GM21526 (cell line): ENCODE measurements around the gene RNU6-7.
A peak's percentile ranks its signal among the peaks of the same experiment; 100 is the strongest.

ENCODE experiments used
- ATAC-seq: cut with Tn5 transposase; IDR thresholded peaks from one replicate; pipeline ENCODE4 v1.9.1; 2021; ENCODE audit warnings: moderate library complexity; ENCODE audit not compliant: unreplicated experiment, low FRiP score

The RNU6-7 gene

GRCh38 chr14:32201816-32202490 lies at the start of gene RNU6-7:
RNU6-7 (plus strand) TSS chr14:32202045.
- no peak for ATAC-seq

DNA sequence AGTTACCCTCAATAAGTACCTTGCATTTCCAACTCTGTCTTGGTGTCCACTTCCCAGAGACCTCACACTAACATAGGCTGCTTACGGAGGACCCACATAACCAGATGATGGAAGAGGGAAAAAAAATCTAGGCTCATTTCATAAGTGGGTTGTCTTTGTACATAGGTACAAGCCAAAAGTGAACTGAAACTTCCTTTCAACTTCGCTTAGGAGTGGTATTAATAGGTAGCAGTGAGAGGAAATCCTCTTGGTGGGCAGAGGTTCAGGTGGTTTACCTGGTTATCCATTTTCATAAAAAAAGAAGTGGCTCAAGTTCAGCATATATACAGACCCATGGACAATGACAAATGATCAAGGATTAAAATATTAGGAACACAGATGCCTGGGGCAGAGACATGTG lies 35.8 kb upstream of the RNU6-7 start:
- no peak for ATAC-seq

GRCh38 chr14:32166924-32167323 lies 34.9 kb upstream of the RNU6-7 start:
- no peak for ATAC-seq

DNA sequence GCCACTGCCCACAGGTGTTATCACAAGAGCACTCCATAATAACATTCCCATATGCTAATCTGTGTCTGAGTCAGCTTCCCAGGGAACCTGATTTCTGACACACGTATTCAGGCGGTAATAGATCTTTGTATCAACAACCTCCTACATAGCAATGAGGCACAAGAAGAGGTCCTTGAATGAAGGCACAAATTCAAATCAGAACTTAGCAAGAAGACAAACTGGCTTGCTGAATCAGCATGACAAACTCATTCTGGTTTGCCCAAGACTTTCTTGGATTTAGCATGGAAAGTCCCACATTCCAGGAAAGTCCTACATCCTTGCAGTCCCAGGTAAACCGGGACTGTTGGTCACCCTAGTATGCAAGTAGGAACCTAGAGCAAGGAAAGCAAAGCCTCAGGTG lies 33.9 kb upstream of the RNU6-7 start:
- no peak for ATAC-seq

DNA sequence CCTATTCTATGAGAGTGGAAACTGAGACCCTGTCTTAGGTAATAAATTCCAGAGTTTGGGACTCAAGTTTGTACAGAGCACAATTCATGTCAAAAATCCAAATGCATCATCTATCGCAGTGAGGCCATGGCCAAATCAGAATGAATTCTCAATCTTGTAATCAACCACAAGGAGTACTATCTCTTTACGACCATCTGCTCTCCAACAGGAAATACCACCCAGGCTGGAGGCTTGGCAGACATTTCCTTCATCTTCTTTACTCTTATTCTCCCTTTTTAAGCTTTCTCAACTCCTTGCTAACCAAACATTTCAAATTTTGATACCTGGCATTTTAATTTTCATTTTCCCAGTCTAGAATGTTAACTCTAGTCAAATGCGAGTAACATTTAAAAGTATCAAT lies 32.7 kb upstream of the RNU6-7 start:
- no peak for ATAC-seq

DNA sequence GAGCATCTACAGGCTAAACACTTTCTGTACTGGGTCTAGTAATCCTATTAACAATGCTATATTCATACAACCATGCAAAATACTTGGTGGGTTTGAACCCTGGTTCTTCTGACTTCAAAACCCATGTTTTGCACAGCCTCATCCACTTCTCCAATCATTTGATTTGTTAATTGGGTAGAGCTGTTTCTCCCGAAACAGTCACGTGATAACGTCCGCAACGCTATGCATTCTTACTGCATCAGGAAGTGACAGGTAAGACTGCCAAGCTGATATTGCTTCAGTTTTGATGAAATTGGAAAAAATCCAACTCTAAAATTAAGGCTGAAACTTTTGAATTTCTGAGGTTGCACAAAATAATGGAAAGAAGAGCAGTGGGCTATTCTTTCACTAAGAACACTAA lies 30.4 kb upstream of the RNU6-7 start:
- no peak for ATAC-seq

DNA sequence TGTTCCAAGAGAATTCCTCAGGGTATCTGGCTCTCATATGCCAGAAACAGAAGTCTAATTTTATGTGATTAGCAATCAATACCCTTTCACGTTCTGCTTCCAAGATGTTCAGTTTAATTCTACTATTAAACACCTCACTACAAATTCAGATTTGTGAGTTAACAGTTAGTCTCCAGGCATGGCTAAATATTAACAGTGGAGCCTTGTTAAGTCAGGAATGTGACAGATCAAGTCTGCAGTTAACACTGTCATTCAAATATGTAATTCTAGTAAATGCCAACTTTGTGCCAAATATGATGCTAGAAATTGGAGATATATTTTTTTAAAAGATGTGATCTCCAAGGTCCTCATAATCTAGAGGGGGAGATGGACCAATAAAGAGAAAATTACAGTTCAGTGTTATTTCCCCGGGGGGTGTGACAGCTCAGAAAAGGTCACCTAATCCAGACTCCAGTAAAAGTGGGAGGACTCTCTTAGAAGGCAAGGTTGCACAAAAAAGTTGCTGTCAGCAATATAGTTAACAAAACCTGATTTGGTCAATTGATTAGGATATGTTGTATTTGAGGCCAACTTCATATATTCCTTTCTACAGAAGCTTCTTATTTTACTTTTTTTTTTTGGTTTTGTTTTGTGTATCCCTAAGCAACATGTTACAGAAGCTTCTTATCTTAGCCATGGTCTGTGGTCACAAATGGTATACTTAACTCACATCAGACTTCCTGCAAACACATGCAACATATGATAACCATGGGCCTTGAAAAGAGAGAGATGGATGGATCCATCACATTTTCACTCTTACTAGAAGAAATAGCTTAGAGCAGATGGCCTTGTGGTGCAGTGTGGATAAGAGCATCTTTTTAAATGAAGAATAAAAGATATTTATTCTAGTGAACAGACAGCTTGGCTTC lies 18.4 kb upstream of the RNU6-7 start:
- ATAC-seq = no peak

- ATAC-seq = no peak
Measured at GRCh38 chr14:32185097-32185496, 16.7 kb upstream of the RNU6-7 start.

GRCh38 chr14:32186248-32186647 lies 15.6 kb upstream of the RNU6-7 start:
- peak; percentile 84 for ATAC-seq

- ATAC-seq = no peak
Measured at GRCh38 chr14:32189811-32190210, 12.0 kb upstream of the RNU6-7 start.

- ATAC-seq = no peak
Measured at GRCh38 chr14:32190673-32191072, 11.2 kb upstream of the RNU6-7 start.

DNA sequence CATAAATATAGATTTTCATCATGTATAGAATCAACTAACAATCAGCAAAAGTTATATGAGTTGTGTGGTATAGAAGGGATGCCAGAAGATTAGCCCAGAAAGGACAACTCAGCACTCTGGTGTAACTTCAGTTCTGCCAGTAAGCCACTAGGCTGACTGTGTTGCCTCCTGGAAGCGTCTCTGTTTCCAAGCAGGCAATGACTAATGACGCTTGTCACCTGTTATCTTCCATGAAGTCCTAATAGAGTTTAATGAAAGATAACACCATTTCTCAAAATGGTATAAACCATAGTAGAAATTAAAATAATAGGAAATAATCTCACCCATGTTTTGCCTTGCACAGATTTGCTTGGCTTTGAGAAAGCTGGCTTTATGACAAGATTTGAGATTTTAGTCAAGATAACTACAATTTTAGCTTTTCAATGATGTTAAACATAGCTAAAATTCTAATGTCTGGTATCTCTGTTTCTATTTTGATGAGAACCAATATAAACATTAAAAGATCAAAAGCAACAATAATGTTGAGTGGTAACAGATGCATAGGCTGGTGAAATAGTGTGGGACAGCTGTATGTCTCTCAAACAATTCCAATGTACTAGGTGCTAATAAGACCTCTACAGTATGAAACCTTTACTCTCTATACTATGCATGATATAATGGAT lies 9.0 kb upstream of the RNU6-7 start:
- ATAC-seq = no peak

GRCh38 chr14:32193532-32193931 lies 8.3 kb upstream of the RNU6-7 start:
- ATAC-seq = no peak

- no peak for ATAC-seq
Measured at GRCh38 chr14:32195636-32196035, 6.2 kb upstream of the RNU6-7 start.

DNA sequence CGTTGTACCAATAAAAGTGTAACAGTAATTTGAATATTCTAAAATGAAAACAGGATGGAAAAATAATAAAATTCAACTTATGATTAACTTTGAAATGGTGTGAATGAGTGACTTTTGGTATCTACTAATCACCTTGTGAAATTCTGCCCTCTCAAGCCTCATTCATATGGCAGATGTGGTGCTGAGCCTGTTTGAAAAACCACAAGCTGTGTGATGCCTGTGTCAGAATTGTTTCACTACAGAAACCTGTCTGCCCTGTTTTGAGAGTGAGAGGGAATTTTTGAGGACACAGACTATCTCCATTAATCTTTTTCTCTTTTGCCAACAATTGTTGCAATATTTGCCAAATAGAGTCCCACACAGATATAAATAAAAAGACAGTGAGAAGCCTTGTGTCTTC lies 3.9 kb upstream of the RNU6-7 start:
- peak; percentile 40 for ATAC-seq

DNA sequence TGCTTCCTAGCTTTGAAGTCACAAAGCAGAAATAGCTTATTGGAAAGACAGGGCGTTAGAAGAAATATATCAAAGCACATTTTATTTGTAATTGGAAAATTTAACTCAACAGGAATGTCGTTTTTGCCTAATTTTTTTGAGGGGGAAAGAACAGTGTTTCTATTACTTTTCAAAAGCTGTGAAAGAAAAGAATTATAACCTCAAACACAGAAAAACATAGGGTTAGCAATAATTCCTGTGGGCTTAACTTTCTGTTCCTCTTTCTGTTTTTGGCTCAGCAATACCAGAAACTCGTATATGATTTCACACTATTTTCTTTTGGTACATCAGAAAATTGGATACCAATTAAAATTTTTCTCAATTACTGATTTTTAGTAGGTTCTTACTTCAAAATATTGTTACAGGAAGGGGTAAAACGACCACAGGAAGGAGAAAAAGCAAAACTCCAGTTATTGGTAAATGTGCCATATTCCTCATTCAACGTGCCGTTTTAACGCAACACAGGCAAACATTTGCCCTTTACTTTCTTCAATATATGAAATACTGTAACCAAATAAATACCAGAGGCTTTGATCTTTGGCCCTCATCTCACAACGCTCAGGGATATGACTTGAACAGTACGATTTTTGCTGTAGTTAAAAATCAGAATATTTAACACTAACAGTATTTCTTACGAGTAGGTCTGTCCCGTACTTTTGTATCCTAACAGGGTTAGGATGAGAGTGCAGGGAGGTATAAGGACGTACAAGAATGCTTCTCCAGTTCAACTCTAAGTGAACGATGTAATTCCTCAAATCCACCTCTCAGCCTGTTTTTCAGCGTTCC lies 1.3 kb upstream of the RNU6-7 start:
- ATAC-seq = peak; percentile 33

DNA sequence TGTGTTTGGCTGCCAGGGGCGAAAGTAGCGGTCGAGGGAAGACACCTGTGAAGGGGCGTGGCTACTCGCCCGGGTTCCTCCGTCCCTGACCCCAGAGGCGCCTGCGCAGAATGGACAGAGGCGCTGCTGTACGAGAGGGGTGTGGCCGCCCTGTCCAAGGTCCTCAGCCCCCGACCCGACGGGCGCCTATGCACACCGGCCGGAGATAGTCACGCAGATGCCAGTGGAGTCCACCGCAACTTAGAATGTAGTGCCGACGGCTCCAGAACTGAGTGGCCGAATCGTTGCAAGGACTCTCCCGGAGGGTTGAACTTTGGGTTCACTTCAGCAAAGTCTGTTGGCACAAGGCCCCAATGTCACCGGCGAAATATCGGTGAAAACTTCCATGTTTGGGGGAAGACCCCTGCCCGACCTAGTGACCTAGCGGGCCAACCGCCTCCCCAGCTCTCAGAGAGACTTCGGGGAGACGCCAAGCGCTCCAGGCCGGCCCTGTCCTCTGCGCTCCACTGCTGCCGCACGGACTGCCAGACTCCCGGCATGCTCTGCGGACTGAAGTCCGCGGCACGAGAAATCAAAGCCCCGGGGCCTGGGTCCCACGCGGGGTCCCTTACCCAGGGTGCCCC lies 541 bp upstream of the RNU6-7 start:
- ATAC-seq = peak; percentile 62

GRCh38 chr14:32202491-32202997 lies 699 bp downstream of the RNU6-7 start:
- no peak for ATAC-seq

DNA sequence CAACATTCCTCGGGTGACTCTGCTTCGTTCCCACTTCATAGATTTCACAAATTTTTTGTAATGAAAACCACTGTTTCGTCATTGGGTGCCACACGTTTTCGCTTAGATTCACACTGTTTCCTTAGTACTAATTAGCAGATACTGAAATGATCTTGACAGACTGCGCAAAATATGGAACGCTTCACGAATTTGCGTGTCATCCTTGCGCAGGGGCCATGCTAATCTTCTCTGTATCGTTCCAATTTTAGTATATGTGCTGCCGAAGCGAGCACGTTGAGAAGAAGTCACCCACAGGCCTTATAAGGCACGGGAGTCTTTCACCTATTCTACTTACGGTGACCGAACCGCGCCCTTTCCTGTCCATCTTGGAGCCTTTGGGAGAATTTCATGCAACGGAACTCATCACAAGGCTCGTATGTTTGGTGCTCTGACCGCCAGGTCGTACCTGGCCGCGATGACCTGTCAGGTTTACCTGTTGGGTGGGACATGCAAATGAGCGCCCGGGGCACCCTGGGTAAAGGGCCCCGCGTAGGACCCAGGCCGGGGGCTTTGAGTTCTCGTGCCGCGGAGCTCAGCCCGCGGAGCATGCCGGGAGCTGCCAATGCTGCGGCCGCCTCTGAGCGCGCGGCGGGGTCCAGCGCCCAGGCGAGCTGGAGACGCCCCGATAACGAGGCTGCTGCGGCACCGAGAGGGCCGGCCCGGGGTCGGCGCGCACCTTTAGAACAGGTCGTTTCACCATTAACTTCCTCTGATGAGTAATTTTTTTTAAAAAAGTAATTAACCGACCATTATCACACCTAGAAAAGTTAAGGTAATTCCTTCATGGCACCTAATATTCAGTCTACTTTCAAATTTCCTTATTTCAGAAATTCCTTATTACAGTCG lies 1.4 kb downstream of the RNU6-7 start, which contains the start of gene RNU6-8:
Gene RNU6-8 (minus strand): TSS at position 272 of the 885 bp plus-strand sequence.
- peak; percentile 55 for ATAC-seq
